SKM-1 treated with dmso at 0.1 percent for 144 hours (cell line): ENCODE measurements around the gene CNTN1.

Experiments used
- DNase-seq: peaks from one replicate; lab custom pipeline; 2025; ENCODE audit not compliant: unreplicated experiment; lab: John Stamatoyannopoulos, UW

CNTN1 gene

GRCh38 chr12:40768125-40768864, 76.1 kb downstream of the CNTN1 start:
- no peak for DNase-seq

GRCh38 chr12:40769846-40770245, 77.6 kb downstream of the CNTN1 start:
- no peak for DNase-seq

GRCh38 chr12:40770781-40771180, 78.5 kb downstream of the CNTN1 start:
- DNase-seq: no peak

GRCh38 chr12:40775661-40776060, 83.4 kb downstream of the CNTN1 start:
- no peak for DNase-seq

GRCh38 chr12:40784102-40784501, 91.9 kb downstream of the CNTN1 start:
- DNase-seq: no peak

GRCh38 chr12:40788276-40788675, 96.0 kb downstream of the CNTN1 start:
- DNase-seq: no peak

GRCh38 chr12:40792792-40793386, 100.7 kb downstream of the CNTN1 start:
- DNase-seq: no peak

- no peak for DNase-seq
Observed at GRCh38 chr12:40793471-40793870, 101.2 kb downstream of the CNTN1 start.

- no peak for DNase-seq
Observed at GRCh38 chr12:40794087-40794486, 101.8 kb downstream of the CNTN1 start.

- no peak for DNase-seq
Observed at GRCh38 chr12:40801082-40801481, 108.8 kb downstream of the CNTN1 start.

- DNase-seq: no peak
Observed at GRCh38 chr12:40801861-40802260, 109.6 kb downstream of the CNTN1 start.

- DNase-seq: no peak
Observed at GRCh38 chr12:40802656-40803055, 110.4 kb downstream of the CNTN1 start.

GRCh38 chr12:40819436-40820108, 127.3 kb downstream of the CNTN1 start:
- DNase-seq: no peak

- no peak for DNase-seq
Observed at GRCh38 chr12:40820794-40821484, 128.7 kb downstream of the CNTN1 start.

- DNase-seq: no peak
Observed at GRCh38 chr12:40825156-40825555, 132.9 kb downstream of the CNTN1 start.

GRCh38 chr12:40827683-40828592, 135.7 kb downstream of the CNTN1 start:
- no peak for DNase-seq

- no peak for DNase-seq
Observed at GRCh38 chr12:40828593-40828990, 136.4 kb downstream of the CNTN1 start.

- no peak for DNase-seq
Observed at GRCh38 chr12:40829738-40830144, 137.5 kb downstream of the CNTN1 start.

GRCh38 chr12:40831916-40832315, 139.7 kb downstream of the CNTN1 start:
- DNase-seq: no peak

- no peak for DNase-seq
Observed at GRCh38 chr12:40832668-40833067, 140.4 kb downstream of the CNTN1 start.

- DNase-seq: no peak
Observed at GRCh38 chr12:40833818-40834217, 141.6 kb downstream of the CNTN1 start.
